SU-DHL-6 (cell line): ENCODE results near the gene HMGA1.

ENCODE experiments used
- H2AFZ ChIP-seq: fragments of 200-600 bp; sonication (generic); 2 replicates; pipeline ENCODE4 v1.6.1; 2014; ENCODE audit warnings: low read depth, mild to moderate bottlenecking, moderate library complexity, mixed read lengths, antibody characterized with exemption, low read length; ENCODE audit not compliant: severe bottlenecking
- H3F3A ChIP-seq: fragments of 200-600 bp; shearing (Covaris generic); 2 replicates; pipeline ENCODE4 v1.6.0; 2016; ENCODE audit warnings: antibody characterized with exemption, mild to moderate bottlenecking; ENCODE audit not compliant: insufficient read depth
- H3K27ac ChIP-seq: fragments of 200-600 bp; sonication (generic); 2 replicates; pipeline ENCODE4 v1.5.1; 2016; ENCODE audit warnings: low read depth, mild to moderate bottlenecking, low read length, moderate library complexity, mixed read lengths
- H3K27me3 ChIP-seq: fragments of 200-600 bp; sonication (generic), shearing (Covaris generic); 2 replicates; pipeline ENCODE4 v1.6.0; 2014; ENCODE audit warnings: mild to moderate bottlenecking, low read length
- H3K36me3 ChIP-seq: fragments of 200-600 bp; sonication (generic); 2 replicates; pipeline ENCODE4 v1.6.1; 2014; ENCODE audit warnings: mild to moderate bottlenecking, low read length, mixed read lengths
- H3K4me2 ChIP-seq: fragments of 300-600, 200-600 bp; shearing (Covaris generic), sonication (generic); 2 replicates; pipeline ENCODE4 v1.6.0; 2014; ENCODE audit warnings: low read length, low read depth, mild to moderate bottlenecking; ENCODE audit not compliant: poor library complexity, severe bottlenecking
- H3K4me3 ChIP-seq: fragments of 200-600 bp; sonication (generic); 2 replicates; pipeline ENCODE4 v1.5.1; 2014; ENCODE audit warnings: antibody characterized with exemption, low read length, mild to moderate bottlenecking, mixed read lengths; ENCODE audit not compliant: insufficient read depth, poor library complexity, severe bottlenecking
- H3K79me2 ChIP-seq: fragments of 200-600 bp; sonication (generic); 2 replicates; pipeline ENCODE4 v1.6.1; 2014; ENCODE audit warnings: mild to moderate bottlenecking, low read length, moderate library complexity; ENCODE audit not compliant: insufficient read depth
- H3K9ac ChIP-seq: fragments of 200-600 bp; sonication (generic); 2 replicates; pipeline ENCODE4 v1.7.0; 2014; ENCODE audit warnings: mild to moderate bottlenecking, low read length
- H3K9me2 ChIP-seq: fragments of 200-600 bp; sonication (generic); replicated peaks from 2 replicates; pipeline ENCODE4 v1.6.1; 2014; ENCODE audit warnings: low read length; ENCODE audit not compliant: insufficient read depth
- H3K9me3 ChIP-seq: fragments of 200-600 bp; sonication (generic); 2 replicates; pipeline ENCODE4 v1.6.1; 2014; ENCODE audit warnings: low read length, mixed read lengths; ENCODE audit not compliant: insufficient read depth
- H4K20me1 ChIP-seq: fragments of 200-600 bp; sonication (generic); 2 replicates; pipeline ENCODE4 v1.6.1; 2014; ENCODE audit warnings: low read depth, mild to moderate bottlenecking, antibody characterized with exemption, low read length, moderate library complexity, mixed read lengths
- EZH2phosphoT487 ChIP-seq: fragments of 200-600 bp; sonication (generic), shearing (Covaris generic); conservative IDR thresholded peaks from 2 replicates; pipeline ENCODE4 v1.6.1; 2018; ENCODE audit warnings: mild to moderate bottlenecking, antibody characterized with exemption, low read length, moderate library complexity, mixed read lengths
- TF ChIP-seq, protein P1 (sequence below): fragments of 200-600 bp; sonication (generic); IDR thresholded peaks from one replicate; pipeline ENCODE4 v1.5.1; 2017; ENCODE audit warnings: antibody characterized with exemption, mild to moderate bottlenecking, low read length, moderate library complexity; ENCODE audit not compliant: insufficient read depth, poor library complexity, severe bottlenecking

HMGA1 gene

DNA sequence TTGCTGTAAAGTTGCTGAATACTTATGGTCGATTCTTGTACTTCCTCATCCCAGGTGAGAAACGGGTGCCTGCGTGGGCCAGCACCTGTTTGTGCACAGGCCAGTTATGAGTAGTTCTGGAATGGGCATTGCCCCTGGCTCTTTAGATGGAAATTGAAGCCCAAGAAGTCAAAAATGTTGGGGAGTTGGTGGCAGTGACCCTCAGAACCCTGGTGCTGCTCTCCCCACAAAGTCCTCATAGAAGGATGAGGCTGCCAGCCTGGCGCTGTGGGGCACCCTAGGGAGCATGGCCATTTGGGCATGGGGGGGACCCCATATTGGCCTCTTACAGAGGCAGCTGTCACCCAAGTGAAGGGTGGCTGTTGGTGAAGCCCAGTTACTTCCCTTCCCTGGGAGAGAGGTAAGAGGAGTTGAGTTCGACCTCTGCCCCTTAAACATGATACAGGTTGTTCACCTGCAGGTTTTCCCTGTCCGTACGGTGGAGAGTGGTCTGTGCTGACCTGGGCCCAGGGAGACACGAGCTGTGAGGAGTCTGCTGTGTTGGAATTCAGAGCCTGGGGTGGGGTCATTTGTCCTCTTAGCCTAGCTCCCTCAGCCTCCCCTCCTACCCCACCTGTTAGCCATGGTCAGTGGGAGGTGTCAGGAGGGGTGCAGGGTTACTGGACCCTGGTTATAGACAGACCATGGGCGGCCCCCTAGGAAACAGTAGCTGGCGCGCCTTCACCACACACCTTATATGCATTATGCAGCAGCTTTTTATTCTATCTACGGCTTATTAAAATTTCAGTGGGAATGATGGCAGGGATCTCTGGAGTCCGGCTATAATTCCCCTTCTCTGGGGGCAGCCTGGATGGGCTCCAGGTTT lies 4.9 kb downstream of the HMGA1 start:
- H3K9ac ChIP-seq = no peak overlapping the region
- H3F3A ChIP-seq = peaks cover 75% of the 10 kb centered on the region
- peaks cover 28% of the 10 kb centered on the region for H3K36me3 ChIP-seq

GRCh38 chr6:34242252-34243130 lies 5.8 kb downstream of the HMGA1 start:
- Histone ChIP-seq H3F3A (peaks cover 84% of the 10 kb centered on the region), H3K9me2 (no peaks in the 10 kb centered on the region), H2AFZ (no peak overlapping the region), H3K9me3 (no peaks in the 10 kb centered on the region), H3K36me3 (peaks cover 28% of the 10 kb centered on the region), H3K4me2 (no peak overlapping the region), H3K27me3 (no peaks in the 10 kb centered on the region), H3K79me2 (peaks cover 53% of the 10 kb centered on the region), H3K4me3 (no peak overlapping the region), H4K20me1 (peaks cover 25% of the 10 kb centered on the region), H3K9ac (no peak overlapping the region), H3K27ac (no peak overlapping the region)
- TF ChIP-seq, protein P1, sequence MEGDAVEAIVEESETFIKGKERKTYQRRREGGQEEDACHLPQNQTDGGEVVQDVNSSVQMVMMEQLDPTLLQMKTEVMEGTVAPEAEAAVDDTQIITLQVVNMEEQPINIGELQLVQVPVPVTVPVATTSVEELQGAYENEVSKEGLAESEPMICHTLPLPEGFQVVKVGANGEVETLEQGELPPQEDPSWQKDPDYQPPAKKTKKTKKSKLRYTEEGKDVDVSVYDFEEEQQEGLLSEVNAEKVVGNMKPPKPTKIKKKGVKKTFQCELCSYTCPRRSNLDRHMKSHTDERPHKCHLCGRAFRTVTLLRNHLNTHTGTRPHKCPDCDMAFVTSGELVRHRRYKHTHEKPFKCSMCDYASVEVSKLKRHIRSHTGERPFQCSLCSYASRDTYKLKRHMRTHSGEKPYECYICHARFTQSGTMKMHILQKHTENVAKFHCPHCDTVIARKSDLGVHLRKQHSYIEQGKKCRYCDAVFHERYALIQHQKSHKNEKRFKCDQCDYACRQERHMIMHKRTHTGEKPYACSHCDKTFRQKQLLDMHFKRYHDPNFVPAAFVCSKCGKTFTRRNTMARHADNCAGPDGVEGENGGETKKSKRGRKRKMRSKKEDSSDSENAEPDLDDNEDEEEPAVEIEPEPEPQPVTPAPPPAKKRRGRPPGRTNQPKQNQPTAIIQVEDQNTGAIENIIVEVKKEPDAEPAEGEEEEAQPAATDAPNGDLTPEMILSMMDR = no peak
- no peak for TF ChIP-seq EZH2phosphoT487

More for the DNA sequence above, 4.9 kb downstream of the HMGA1 start:
- H3K4me3 ChIP-seq = no peak overlapping the region
- no peaks in the 10 kb centered on the region for H3K9me2 ChIP-seq
- H3K9me3 ChIP-seq = no peaks in the 10 kb centered on the region
- no peaks in the 10 kb centered on the region for H3K27me3 ChIP-seq
- peaks cover 25% of the 10 kb centered on the region for H4K20me1 ChIP-seq
- H3K27ac ChIP-seq = no peak overlapping the region
- H3K4me2 ChIP-seq = no peak overlapping the region
- TF ChIP-seq, protein P1 = no peak
- no peak for TF ChIP-seq EZH2phosphoT487
- peaks cover 54% of the 10 kb centered on the region for H3K79me2 ChIP-seq
- no peak overlapping the region for H2AFZ ChIP-seq

DNA sequence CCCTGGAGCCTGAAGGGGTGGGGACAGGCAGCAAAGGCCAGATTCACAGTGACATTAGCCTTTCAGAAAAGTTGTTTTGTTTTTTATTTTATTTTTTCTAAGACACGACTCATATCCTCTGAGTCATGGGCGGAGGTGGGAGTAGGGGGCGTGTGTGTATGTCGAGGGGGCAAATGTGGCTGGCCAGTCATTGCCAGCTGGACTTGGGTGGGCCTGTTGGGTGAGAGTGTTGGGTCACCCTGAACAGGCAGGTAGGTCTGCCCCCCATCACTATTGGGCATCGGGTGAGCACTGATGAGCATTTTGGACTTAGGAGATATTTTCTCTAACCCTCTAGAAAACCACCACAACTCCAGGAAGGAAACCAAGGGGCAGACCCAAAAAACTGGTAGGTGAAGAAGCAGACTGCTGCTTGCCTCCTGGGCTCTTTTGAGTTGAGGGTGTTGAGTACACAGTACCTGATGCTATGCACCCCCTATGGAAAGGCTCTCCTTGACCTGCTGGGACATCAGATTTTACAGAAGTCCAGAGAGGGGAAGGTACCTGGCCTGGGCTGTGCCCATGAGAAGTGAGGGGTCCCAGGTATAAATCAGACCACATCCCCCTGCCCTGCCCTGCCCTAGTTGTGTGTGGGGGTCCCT lies 6.6 kb downstream of the HMGA1 start:
- Histone ChIP-seq H4K20me1 (peaks cover 25% of the 10 kb centered on the region), H3K9me2 (no peaks in the 10 kb centered on the region), H3K4me3 (no peak overlapping the region), H3K36me3 (peaks cover 28% of the 10 kb centered on the region), H2AFZ (no peak overlapping the region), H3K27ac (peak overlapping the region; percentile 4; the same call in 1 of the 2 replicates), H3K79me2 (peaks cover 46% of the 10 kb centered on the region), H3F3A (peaks cover 90% of the 10 kb centered on the region), H3K9me3 (no peaks in the 10 kb centered on the region), H3K4me2 (no peak overlapping the region), H3K27me3 (no peaks in the 10 kb centered on the region), H3K9ac (no peak overlapping the region)
- TF ChIP-seq, protein P1 = no peak
- no peak for TF ChIP-seq EZH2phosphoT487
